HepG2 (cell line): ENCODE results near the gene MAN2B2. TPM values are rescaled to one million over a fixed set of nuclear protein-coding genes. Genes with fewer than 3 reads are reported as not detected.
"Not testable (repeated sequence)": the region's sequence is repeated elsewhere in the genome, so short reads cannot be mapped to it uniquely, and the experiment has no call there.

Experiments
- ATAC-seq: fragments of 200-7000 bp; cut with Tn5 transposase; 3 replicates; pipeline ENCODE4 v1.9.1; 2020; ENCODE audit warnings: mild to moderate bottlenecking, moderate library complexity
- BruUV-seq: library from RNA; stranded (reverse); fragments of 400-500 nt; replicated peaks from 2 replicates; lab custom pipeline; 2021; lab: Mats Ljungman, UMichigan
- CTCF ChIA-PET: fragments of 300-600 bp; formaldehyde crosslinking; extraction: SDS; loops from one replicate; lab custom pipeline; 2021; ENCODE audit warnings: low total read pairs, inconsistent platforms, low intra/inter-chr PET ratio; lab: Yijun Ruan, JAX
- POLR2A ChIA-PET: fragments of 350-600 bp; sonication (Branson Sonifier 250); formaldehyde crosslinking; loops from one replicate; lab custom pipeline; 2020; ENCODE audit warnings: antibody characterized with exemption, inconsistent platforms; lab: Yijun Ruan, JAX
- DNase-seq: peaks from one replicate; pipeline ENCODE4 v3.0.0-alpha.2; 2015; ENCODE audit warnings: low spot score
- FAIRE-seq: peaks from 3 replicates; lab custom pipeline; 2011; peaks lifted over from hg19 to GRCh38; lab: Jason Lieb, UNC
- H2AFZ ChIP-seq: one replicate; pipeline ENCODE4 v1.6.1; 2011; ENCODE audit warnings: low read length, inconsistent platforms
- H3K27ac ChIP-seq: fragments of 300-600 bp; 3 replicates; pipeline ENCODE4 v1.8.0; 2011; ENCODE audit warnings: mixed run types, mild to moderate bottlenecking, mixed read lengths, low read length, inconsistent platforms; ENCODE audit not compliant: insufficient read depth; ENCODE audit errors: extremely low read length
- H3K27me3 ChIP-seq, 2 experiments: fragments of 200-600 bp in 1 of 2; 2 replicates in 1 of 2; 3 replicates in 1 of 2; pipeline versions ENCODE4 v1.6.0 to v1.8.0; 2011; ENCODE audit warnings: low read length in 2 of 2, mild to moderate bottlenecking in 2 of 2, moderate library complexity in 2 of 2, inconsistent platforms in 1 of 2; ENCODE audit not compliant: insufficient read depth in 2 of 2, control insufficient read depth in 1 of 2
- H3K36me3 ChIP-seq, 2 experiments: fragments of 200-600 bp in 1 of 2; replicated peaks in 1 of 2; 2 replicates in 1 of 2; 3 replicates in 1 of 2; pipeline versions ENCODE4 v1.5.1 to v1.8.0; 2011; ENCODE audit warnings: low read length in 2 of 2, inconsistent platforms in 1 of 2; ENCODE audit not compliant: insufficient read depth in 2 of 2, control insufficient read depth in 1 of 2
- H3K4me1 ChIP-seq: 2 replicates; pipeline ENCODE4 v1.5.1; 2012; ENCODE audit warnings: low read length, inconsistent platforms; ENCODE audit not compliant: insufficient read depth
- H3K4me2 ChIP-seq: 2 replicates; pipeline ENCODE4 v1.6.0; 2011; ENCODE audit warnings: low read depth, low read length, inconsistent platforms
- H3K4me3 ChIP-seq, 3 experiments: fragments of 200-600 bp in 1 of 3; sonication (generic), shearing (Covaris generic) in 1 of 3; replicated peaks in 1 of 3; 2 replicates each; pipeline ENCODE4 v1.5.1; 2011 to 2016; ENCODE audit warnings: low read length in 3 of 3, inconsistent platforms in 2 of 3, low read depth in 2 of 3, mild to moderate bottlenecking in 2 of 3, control low read depth in 1 of 3, mixed read lengths in 1 of 3; ENCODE audit not compliant: insufficient read depth in 1 of 3
- H3K79me2 ChIP-seq: one replicate; pipeline ENCODE4 v1.6.1; 2011; ENCODE audit warnings: low read length, inconsistent platforms; ENCODE audit not compliant: insufficient read depth
- H3K9ac ChIP-seq: 2 replicates; pipeline ENCODE4 v1.6.0; 2011; ENCODE audit warnings: mild to moderate bottlenecking, low read depth, low read length, inconsistent platforms; ENCODE audit not compliant: insufficient read depth
- H3K9me3 ChIP-seq: 2 replicates; pipeline ENCODE4 v1.5.1; 2012; ENCODE audit warnings: mild to moderate bottlenecking, low read length
- H4K20me1 ChIP-seq: 2 replicates; pipeline ENCODE4 v1.6.0; 2011; ENCODE audit warnings: inconsistent platforms, mild to moderate bottlenecking, low read length, moderate library complexity; ENCODE audit not compliant: insufficient read depth
- BCL6 ChIP-seq: IDR thresholded peaks from 2 replicates; pipeline ENCODE4 v1.6.1; 2016; ENCODE audit warnings: missing genetic modification reagents, missing compliant biosample characterization
- EZH2 ChIP-seq: conservative IDR thresholded peaks from 2 replicates; pipeline ENCODE4 v1.6.1; 2012; ENCODE audit warnings: mild to moderate bottlenecking, low read depth, low read length, moderate library complexity
- HNRNPH1 ChIP-seq: fragments of 200-400 bp; formaldehyde crosslinking; optimal IDR thresholded peaks from 2 replicates; pipeline ENCODE3; 2017; ENCODE audit warnings: mild to moderate bottlenecking, low read depth, low read length
- ISL2 ChIP-seq: sonication (generic); formaldehyde crosslinking; IDR thresholded peaks from 2 replicates; pipeline ENCODE4 v1.5.0; 2020; ENCODE audit warnings: missing genetic modification reagents
- MEIS2 ChIP-seq: sonication (generic); formaldehyde crosslinking; IDR thresholded peaks from 2 replicates; pipeline ENCODE4 v1.9.0; 2021; ENCODE audit warnings: mild to moderate bottlenecking, missing genetic modification reagents
- MLXIP ChIP-seq: sonication (generic); formaldehyde crosslinking; IDR thresholded peaks from 2 replicates; pipeline ENCODE4 v1.9.0; 2021; ENCODE audit warnings: missing genetic modification reagents, borderline replicate concordance
- NR2C2 ChIP-seq: sonication (generic); formaldehyde crosslinking; IDR thresholded peaks from 2 replicates; pipeline ENCODE4 v1.4.0; 2020; ENCODE audit warnings: missing genetic modification reagents, mild to moderate bottlenecking, moderate library complexity, borderline replicate concordance
- NR2F2 ChIP-seq: IDR thresholded peaks from 2 replicates; pipeline ENCODE4 v1.6.1; 2012; ENCODE audit warnings: low read depth, inconsistent platforms, borderline replicate concordance
- SRF ChIP-seq: IDR thresholded peaks from 2 replicates; pipeline ENCODE4 v1.6.1; 2011; ENCODE audit warnings: mild to moderate bottlenecking, low read depth, low read length, moderate library complexity
- THAP9 ChIP-seq: sonication (generic); formaldehyde crosslinking; IDR thresholded peaks from 2 replicates; pipeline ENCODE4; 2020; ENCODE audit warnings: missing genetic modification reagents, mild to moderate bottlenecking, borderline replicate concordance
- ZFP1 ChIP-seq: IDR thresholded peaks from 2 replicates; pipeline ENCODE4 v1.6.1; 2016
- WGBS: methylation state at CpG from one replicate; pipeline ENCODE4 v1.1.6; 2017; ENCODE audit warnings: low lambda C conversion rate; 5-methylcytosine and 5-hydroxymethylcytosine counted together
- in situ Hi-C: cut with HindIII; loops from 2 replicates; pipeline ENCODE4 v1.10.0; 2017; ENCODE audit warnings: low pct_unique_long_range_greater_than_20kb; ENCODE audit not compliant: extremely low pct_ligation_motif_present
- intact Hi-C: fragments of 100-400 bp; cut with micrococcal nuclease; formaldehyde crosslinking; loops from one replicate; pipeline ENCODE4 v1.10.0; 2022; ENCODE audit not compliant: unreplicated experiment
- polyA plus RNA-seq, 8 experiments: library from polyadenylated mRNA; depleted of rRNA in 3 of 8; stranded (reverse) in 7 of 8; unstranded in 1 of 8; fragments of >200 nt; fragmentation: Illumina TruSeq in 4 of 8; extraction: Trizol in 4 of 8; gene quantifications; 2 replicates each; pipeline versions ENCODE4 v1.2.1 to v1.2.3, GENCODE V29; 2011 to 2016; ENCODE audit warnings: low read depth in 4 of 8, missing spikeins in 1 of 8, mixed read lengths in 1 of 8; ENCODE audit not compliant: insufficient read depth in 1 of 8
- total RNA-seq, 5 experiments: library from RNA; depleted of rRNA; stranded (reverse); fragments of >200 nt; fragmentation: Illumina TruSeq; extraction: Trizol; gene quantifications; 2 replicates each; pipeline ENCODE4 v1.2.3, GENCODE V29; 2016; ENCODE audit warnings: low read depth in 1 of 5

The MAN2B2 gene
- total and polyA plus RNA-seq, 2 of the 13 experiments (the other 11 are each of a cell fraction or from before 2014, with no cell fraction given) = 4.8 to 5.4 TPM

- not testable (repeated sequence) for H3K79me2 ChIP-seq
Observed at GRCh38 chr4:6655291-6655690, 80.3 kb downstream of the MAN2B2 start.

GRCh38 chr4:6655924-6656323 is 80.9 kb downstream of the MAN2B2 start:
- in situ Hi-C loops (no loop called here), intact Hi-C loops (no loop called here)
- Histone ChIP-seq H3K9me3 (no peaks in the 10 kb centered on the region), H2AFZ (no peak overlapping the region), H3K27ac (no peak overlapping the region), H3K4me1 (no peaks in the 10 kb centered on the region), H3K4me2 (no peak overlapping the region), H3K36me3 (no peaks in the 10 kb centered on the region), H3K4me3 (no peak overlapping the region), H3K79me2 (no peaks in the 10 kb centered on the region), H4K20me1 (no peaks in the 10 kb centered on the region), H3K9ac (no peak overlapping the region), H3K27me3 (no peaks in the 10 kb centered on the region)
- TF ChIP-seq MLXIP (CRISPR knock-in tag) = no peak
- TF ChIP-seq ZFP1 (CRISPR knock-in tag) = no peak
- TF ChIP-seq ISL2 = no peak
- TF ChIP-seq EZH2 = no peak
- TF ChIP-seq MEIS2 (CRISPR knock-in tag) = no peak
- no peak for TF ChIP-seq THAP9 (CRISPR knock-in tag)
- no peak for TF ChIP-seq BCL6 (CRISPR knock-in tag)
- TF ChIP-seq HNRNPH1 = no peak
- no peak for TF ChIP-seq NR2C2
- no peak for TF ChIP-seq NR2F2
- TF ChIP-seq SRF = no peak
- FAIRE-seq (no peak), DNase-seq (no peak), ATAC-seq (no peak)
- WGBS = 49% methylated on average over 4 of the region's 5 CpGs
- no TSS peak for BruUV-seq
- CTCF ChIA-PET = no interaction called here
- POLR2A ChIA-PET = interaction anchor here (0.7 to 1.0 kb wide), 2 partner anchors 18 to 20 kb away, joined by 3 to 5 read pairs; a partner anchor contains a TSS

More at GRCh38 chr4:6655291-6655690, 80.3 kb downstream of the MAN2B2 start:
- DNase-seq, POLR2A ChIA-PET, intact Hi-C loops, H3K4me1 ChIP-seq, H3K27me3 ChIP-seq, H4K20me1 ChIP-seq, ATAC-seq, CTCF ChIA-PET, BruUV-seq, H3K4me3 ChIP-seq, FAIRE-seq, H2AFZ ChIP-seq, H3K27ac ChIP-seq, H3K9me3 ChIP-seq, H3K9ac ChIP-seq, in situ Hi-C loops, H3K4me2 ChIP-seq, H3K36me3 ChIP-seq: not testable (repeated sequence)
- 100% methylated on average over 1 of the region's 2 CpGs for WGBS
